NB4 (cell line): ENCODE measurements around the gene RGS2.

Experiments used
- CTCF ChIP-seq: IDR thresholded peaks from one replicate; pipeline ENCODE4 v1.5.1; 2012; ENCODE audit warnings: low read depth, low read length
- MAX ChIP-seq: IDR thresholded peaks from 2 replicates; pipeline ENCODE4 v1.6.1; 2011; ENCODE audit warnings: low read depth, low read length

- TF ChIP-seq CTCF (no peak), MAX (no peak)
These were observed 42.0 kb upstream of the RGS2 start for GRCh38 chr1:192766876-192767275.
